PC-3 (cell line): ENCODE data around the gene MAGI1. TPM values are rescaled to one million over a fixed set of nuclear protein-coding genes. Genes with fewer than 3 reads are reported as not detected.

Source experiments
- ATAC-seq: fragments of 200-7000 bp; cut with Tn5 transposase; 2 replicates; pipeline ENCODE4 v1.9.1; 2020; ENCODE audit warnings: mild to moderate bottlenecking, moderate library complexity
- BruUV-seq: library from RNA; stranded (reverse); fragments of 400-500 nt; replicated peaks from 2 replicates; lab custom pipeline; 2021; lab: Mats Ljungman, UMichigan
- CTCF ChIA-PET: fragments of 300-600 bp; sonication (Branson Sonifier 250); formaldehyde crosslinking; loops from one replicate; lab custom pipeline; 2022; ENCODE audit warnings: antibody characterized with exemption; lab: Charles Lee
- POLR2A ChIA-PET: fragments of 300-600 bp; sonication (Branson Sonifier 250); formaldehyde crosslinking; loops from one replicate; lab custom pipeline; 2022; ENCODE audit warnings: antibody characterized with exemption; ENCODE audit not compliant: unreplicated experiment; lab: Charles Lee
- DNase-seq: peaks from one replicate; pipeline ENCODE4 v3.0.0-alpha.2; 2015
- H2AFZ ChIP-seq: fragments of 300-600 bp; sonication (generic); 2 replicates; pipeline ENCODE4 v1.6.0; 2016; ENCODE audit warnings: antibody characterized with exemption, low read length
- H3F3A ChIP-seq: fragments of 300-600 bp; sonication (generic); one replicate; pipeline ENCODE4 v1.6.0; 2017; ENCODE audit warnings: antibody characterized with exemption, low read length, control low read depth, mild to moderate bottlenecking; ENCODE audit not compliant: unreplicated experiment
- H3K27ac ChIP-seq: fragments of 300-600 bp; sonication (generic); 2 replicates; pipeline ENCODE4 v1.5.1; 2016; ENCODE audit warnings: mild to moderate bottlenecking, low read length
- H3K27me3 ChIP-seq: fragments of 300-600 bp; sonication (generic); 2 replicates; pipeline ENCODE4 v1.6.1; 2016; ENCODE audit warnings: low read length, mixed read lengths
- H3K36me3 ChIP-seq: fragments of 300-600 bp; sonication (generic); 2 replicates; pipeline ENCODE4 v1.6.1; 2016; ENCODE audit warnings: low read depth, mixed run types, low read length, mixed read lengths
- H3K4me1 ChIP-seq: fragments of 300-600 bp; sonication (generic); 2 replicates; pipeline ENCODE4 v1.5.1; 2016; ENCODE audit warnings: low read length; ENCODE audit not compliant: insufficient read depth
- H3K4me2 ChIP-seq: fragments of 300-600 bp; sonication (generic); 2 replicates; pipeline ENCODE4 v1.6.0; 2016; ENCODE audit warnings: low read length
- H3K4me3 ChIP-seq: fragments of 300-600 bp; sonication (generic); 2 replicates; pipeline ENCODE4 v1.5.1; 2016; ENCODE audit warnings: mild to moderate bottlenecking, low read length, mixed read lengths
- H3K79me2 ChIP-seq: fragments of 300-600 bp; sonication (generic); 2 replicates; pipeline ENCODE4 v1.6.1; 2017; ENCODE audit warnings: low read length, mixed read lengths
- H3K9ac ChIP-seq: fragments of 300-600 bp; sonication (generic); 2 replicates; pipeline ENCODE4 v1.6.0; 2016; ENCODE audit warnings: mild to moderate bottlenecking, low read length
- H3K9me2 ChIP-seq: fragments of 300-600 bp; sonication (generic); replicated peaks from 2 replicates; pipeline ENCODE4 v1.6.1; 2016; ENCODE audit warnings: mixed run types, low read length, mixed read lengths
- H3K9me3 ChIP-seq: fragments of 300-600 bp; sonication (generic); 2 replicates; pipeline ENCODE4 v1.6.1; 2016; ENCODE audit warnings: low read length, mixed read lengths
- H4K20me1 ChIP-seq: fragments of 300-600 bp; sonication (generic); 2 replicates; pipeline ENCODE4 v1.6.1; 2016; ENCODE audit warnings: low read length, mixed read lengths
- EZH2 ChIP-seq: fragments of 300-600 bp; sonication (generic); IDR thresholded peaks from one replicate; pipeline ENCODE4 v1.6.1; 2017; ENCODE audit warnings: antibody characterized with exemption, mild to moderate bottlenecking, low read length; ENCODE audit not compliant: unreplicated experiment
- EZH2phosphoT487 ChIP-seq: fragments of 300-600 bp; sonication (generic); IDR thresholded peaks from 2 replicates; pipeline ENCODE4 v1.6.1; 2018; ENCODE audit warnings: mild to moderate bottlenecking, antibody characterized with exemption, low read length, borderline replicate concordance
- intact Hi-C: fragments of 100-400 bp; cut with micrococcal nuclease; formaldehyde crosslinking; loops from 2 replicates; pipeline ENCODE4 v1.9.0; 2023
- total RNA-seq: library from RNA; depleted of rRNA; stranded (reverse); fragments of >200 nt; gene quantifications from 2 replicates; pipeline ENCODE4 v1.2.3, GENCODE V29; 2014
- TF ChIP-seq, protein P1 (sequence below): fragments of 300-600 bp; sonication (generic); conservative IDR thresholded peaks from 2 replicates; pipeline ENCODE4 v1.5.1; 2017; ENCODE audit warnings: antibody characterized with exemption, low read depth, mild to moderate bottlenecking, low read length

MAGI1 gene
- total RNA-seq, 1 experiment from 2014 or later: 8.9 TPM

DNA sequence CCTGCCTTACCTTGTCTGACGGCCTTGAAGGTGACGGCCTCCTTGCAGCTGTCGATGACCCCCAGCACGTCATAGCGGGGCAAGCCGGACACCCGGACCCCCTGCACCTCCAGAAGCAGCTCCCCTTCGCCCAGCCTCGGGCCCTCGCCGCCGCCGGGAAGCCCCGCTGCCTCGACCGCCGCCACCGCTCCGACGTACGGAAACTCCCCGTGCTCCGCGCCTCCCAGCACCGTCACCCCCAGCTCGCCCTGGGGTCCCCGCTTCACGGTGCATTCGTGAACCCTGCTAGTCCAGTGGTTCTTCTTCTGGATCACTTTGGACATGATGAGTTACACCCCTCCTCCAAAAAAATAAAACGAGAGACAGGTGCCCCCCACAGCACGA, 740 bp downstream of the MAGI1 start:
- no peaks in the 10 kb centered on the region for H3K9me2 ChIP-seq
- peaks cover 46% of the 10 kb centered on the region for H3K79me2 ChIP-seq
- H3K9ac ChIP-seq: peak overlapping the region; percentile 78
- POLR2A ChIA-PET: no interaction called here
- TF ChIP-seq EZH2 (no peak), EZH2phosphoT487 (no peak)
- TF ChIP-seq, protein P1, sequence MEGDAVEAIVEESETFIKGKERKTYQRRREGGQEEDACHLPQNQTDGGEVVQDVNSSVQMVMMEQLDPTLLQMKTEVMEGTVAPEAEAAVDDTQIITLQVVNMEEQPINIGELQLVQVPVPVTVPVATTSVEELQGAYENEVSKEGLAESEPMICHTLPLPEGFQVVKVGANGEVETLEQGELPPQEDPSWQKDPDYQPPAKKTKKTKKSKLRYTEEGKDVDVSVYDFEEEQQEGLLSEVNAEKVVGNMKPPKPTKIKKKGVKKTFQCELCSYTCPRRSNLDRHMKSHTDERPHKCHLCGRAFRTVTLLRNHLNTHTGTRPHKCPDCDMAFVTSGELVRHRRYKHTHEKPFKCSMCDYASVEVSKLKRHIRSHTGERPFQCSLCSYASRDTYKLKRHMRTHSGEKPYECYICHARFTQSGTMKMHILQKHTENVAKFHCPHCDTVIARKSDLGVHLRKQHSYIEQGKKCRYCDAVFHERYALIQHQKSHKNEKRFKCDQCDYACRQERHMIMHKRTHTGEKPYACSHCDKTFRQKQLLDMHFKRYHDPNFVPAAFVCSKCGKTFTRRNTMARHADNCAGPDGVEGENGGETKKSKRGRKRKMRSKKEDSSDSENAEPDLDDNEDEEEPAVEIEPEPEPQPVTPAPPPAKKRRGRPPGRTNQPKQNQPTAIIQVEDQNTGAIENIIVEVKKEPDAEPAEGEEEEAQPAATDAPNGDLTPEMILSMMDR: no peak
- intact Hi-C loops: loop anchor here (1.0 to 5.0 kb wide), 4 partner anchors 85 to 251 kb away; no protein-coding TSS in a partner anchor
- H3K27me3 ChIP-seq: no peaks in the 10 kb centered on the region
- H3K36me3 ChIP-seq: no peaks in the 10 kb centered on the region
- no peaks in the 10 kb centered on the region for H3F3A ChIP-seq
- peaks cover 6% of the 10 kb centered on the region; the same call in 1 of the 2 replicates for H3K4me1 ChIP-seq
- peak overlapping the region; percentile 81 for H2AFZ ChIP-seq
- ATAC-seq (no peak), DNase-seq (no peak)
- H4K20me1 ChIP-seq: no peaks in the 10 kb centered on the region
- H3K27ac ChIP-seq: 0 out of 2 replicates have a peak overlapping the region, but pooled peaks have one; percentile 40
- CTCF ChIA-PET: no interaction called here
- H3K9me3 ChIP-seq: no peaks in the 10 kb centered on the region
- no TSS peak for BruUV-seq
- H3K4me3 ChIP-seq: peak overlapping the region; percentile 84
- H3K4me2 ChIP-seq: peak overlapping the region; percentile 90

DNA sequence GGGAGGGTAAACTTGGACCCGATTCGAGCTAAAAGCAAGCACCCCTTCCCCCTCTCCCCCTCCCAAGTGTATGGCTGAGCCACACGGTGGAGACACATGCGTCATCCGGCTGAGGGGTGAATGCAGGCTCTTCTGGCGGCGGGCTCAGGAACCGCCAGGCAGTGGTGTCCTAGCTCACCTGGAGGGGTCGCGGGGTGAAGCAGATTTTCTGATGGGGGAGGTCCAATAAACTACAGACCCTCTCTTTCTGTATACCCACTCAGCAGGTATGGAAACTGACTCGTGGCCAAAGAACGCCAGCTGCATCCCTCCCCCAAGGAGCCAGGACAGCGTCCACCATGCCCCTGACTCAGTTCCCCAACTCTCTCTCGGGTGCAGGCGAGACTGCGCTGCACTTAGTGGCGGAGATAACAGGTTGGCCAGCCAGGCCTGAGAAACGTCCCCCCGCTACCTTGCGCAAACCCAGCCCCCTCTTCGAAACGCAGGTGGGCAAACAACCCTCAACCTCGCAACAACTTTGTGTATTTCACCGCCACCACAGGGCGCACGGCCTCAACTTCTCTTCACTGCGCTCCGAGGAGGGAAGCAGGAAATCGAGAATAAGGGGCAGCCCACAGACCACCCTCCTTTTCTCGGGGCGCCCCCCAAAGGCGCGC, 1.3 kb downstream of the MAGI1 start:
- Histone ChIP-seq H3K27ac (no peak overlapping the region), H3F3A (no peaks in the 10 kb centered on the region), H4K20me1 (no peaks in the 10 kb centered on the region), H3K27me3 (no peaks in the 10 kb centered on the region), H2AFZ (peak overlapping the region; percentile 81), H3K9me2 (no peaks in the 10 kb centered on the region), H3K9ac (peak overlapping the region; percentile 78), H3K9me3 (no peaks in the 10 kb centered on the region), H3K79me2 (peaks cover 46% of the 10 kb centered on the region), H3K4me3 (peak overlapping the region; percentile 84), H3K4me2 (peak overlapping the region; percentile 90), H3K4me1 (peaks cover 6% of the 10 kb centered on the region; the same call in 1 of the 2 replicates), H3K36me3 (no peaks in the 10 kb centered on the region)
- peak; percentile 42 for ATAC-seq
- intact Hi-C loops: loop anchor here (5.0 kb wide), 2 partner anchors 160 to 250 kb away; no protein-coding TSS in a partner anchor
- POLR2A ChIA-PET: no interaction called here
- TF ChIP-seq, protein P1: no peak
- TF ChIP-seq EZH2: no peak
- TF ChIP-seq EZH2phosphoT487: no peak
- peak; percentile 40 for DNase-seq
- CTCF ChIA-PET: no interaction called here
- BruUV-seq: no TSS peak

DNA sequence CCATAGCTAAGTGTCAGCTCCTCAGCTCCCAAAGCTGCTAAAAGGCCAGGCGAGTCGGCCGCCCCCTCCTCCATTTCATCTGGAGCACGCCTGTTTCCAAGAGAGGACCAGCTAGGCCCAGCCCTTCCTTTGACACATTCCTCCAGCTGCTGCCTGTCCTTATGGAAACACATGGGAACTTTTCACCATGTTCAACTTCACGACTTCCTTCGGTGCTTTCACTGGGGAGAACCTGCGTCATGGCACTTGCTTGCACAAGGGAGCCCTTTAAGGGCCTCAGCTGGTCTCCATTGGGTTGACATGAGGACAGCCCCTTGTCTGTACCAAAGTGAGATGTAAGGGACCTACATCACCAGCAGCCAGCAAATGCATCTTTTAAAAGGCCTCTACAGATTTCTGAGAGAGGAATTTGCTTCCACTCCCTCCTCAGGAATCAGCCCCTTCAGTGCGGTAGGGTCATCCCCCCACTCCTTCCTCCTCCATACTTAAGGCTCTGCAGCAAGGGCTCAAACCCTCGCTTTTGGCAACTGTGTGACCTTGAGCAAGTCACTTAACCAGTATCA, 2.1 kb downstream of the MAGI1 start:
- H3K4me3 ChIP-seq: peak overlapping the region; percentile 84
- CTCF ChIA-PET: no interaction called here
- BruUV-seq: no TSS peak

More for the DNA sequence above, 2.1 kb downstream of the MAGI1 start:
- peaks cover 46% of the 10 kb centered on the region for H3K79me2 ChIP-seq
- H3K9ac ChIP-seq: peak overlapping the region; percentile 78; the same call in 1 of the 2 replicates
- no peaks in the 10 kb centered on the region for H3K36me3 ChIP-seq
- H3K4me2 ChIP-seq: peak overlapping the region; percentile 90
- H3F3A ChIP-seq: no peaks in the 10 kb centered on the region
- no peaks in the 10 kb centered on the region for H3K27me3 ChIP-seq
- ATAC-seq: no peak
- no peaks in the 10 kb centered on the region for H4K20me1 ChIP-seq
- intact Hi-C loops: loop anchor here (5.0 kb wide), 2 partner anchors 161 to 249 kb away; no protein-coding TSS in a partner anchor
- H3K9me2 ChIP-seq: no peaks in the 10 kb centered on the region
- peak overlapping the region; percentile 81 for H2AFZ ChIP-seq
- TF ChIP-seq EZH2 (no peak), EZH2phosphoT487 (no peak)
- TF ChIP-seq, protein P1: no peak
- POLR2A ChIA-PET: no interaction called here
- no peak for DNase-seq
- H3K4me1 ChIP-seq: peaks cover 6% of the 10 kb centered on the region; the same call in 1 of the 2 replicates
- H3K27ac ChIP-seq: no peak overlapping the region
- no peaks in the 10 kb centered on the region for H3K9me3 ChIP-seq
